Spleen (tissue), 11 donors: ENCODE measurements around the gene APOBEC4. TPM values are rescaled to one million over a fixed set of nuclear protein-coding genes. Genes with fewer than 3 reads are reported as not detected.

Experiments
- DNase-seq: peaks from one replicate; pipeline ENCODE4 v3.0.0-alpha.2; 2020
- H3K27ac ChIP-seq, 8 donors: fragments of 200-600 bp; sonication (generic) in 7 of 8; 1 replicate in 4 of 8; 2 replicates in 4 of 8; pipeline versions ENCODE4 v1.5.0 to v1.8.0; 2016 to 2021; ENCODE audit warnings: inconsistent platforms in 4 of 8, mild to moderate bottlenecking in 4 of 8, moderate library complexity in 1 of 8
- H3K27me3 ChIP-seq, 7 donors: fragments of 200-600 bp; sonication (generic) in 6 of 7; replicated peaks in 1 of 7; 1 replicate in 4 of 7; 2 replicates in 3 of 7; pipeline versions ENCODE4 v1.5.0 to v1.8.0; 2016 to 2021; ENCODE audit warnings: inconsistent platforms in 3 of 7, mild to moderate bottlenecking in 1 of 7
- H3K36me3 ChIP-seq, 6 donors: fragments of 200-600 bp; sonication (generic) in 5 of 6; 1 replicate in 4 of 6; 2 replicates in 2 of 6; pipeline versions ENCODE4 v1.5.0 to v1.8.0; 2016 to 2021; ENCODE audit warnings: inconsistent platforms in 2 of 6
- H3K4me1 ChIP-seq, 6 donors: fragments of 200-600 bp; sonication (generic) in 5 of 6; 1 replicate in 3 of 6; 2 replicates in 3 of 6; pipeline versions ENCODE4 v1.5.0 to v1.8.0; 2016 to 2021; ENCODE audit warnings: inconsistent platforms in 3 of 6
- H3K4me3 ChIP-seq, 8 donors: fragments of 200-600 bp; sonication (generic) in 7 of 8; 1 replicate in 4 of 8; 2 replicates in 4 of 8; pipeline versions ENCODE4 v1.5.0 to v1.8.0; 2016 to 2021; ENCODE audit warnings: inconsistent platforms in 4 of 8, mild to moderate bottlenecking in 4 of 8, moderate library complexity in 2 of 8
- H3K9me3 ChIP-seq, 8 donors: fragments of 200-600 bp; sonication (generic) in 7 of 8; 1 replicate in 4 of 8; 2 replicates in 4 of 8; pipeline versions ENCODE4 v1.5.0 to v1.8.0; 2016 to 2021; ENCODE audit warnings: inconsistent platforms in 4 of 8
- POLR2A ChIP-seq, 3 donors: fragments of 450-650 bp; IDR thresholded peaks; one replicate each; pipeline ENCODE4 v1.5.1; 2017; ENCODE audit warnings: antibody characterized with exemption in 3 of 3, mild to moderate bottlenecking in 1 of 3
- POLR2AphosphoS5 ChIP-seq, 3 donors: sonication (generic); formaldehyde crosslinking; IDR thresholded peaks; one replicate each; pipeline ENCODE4 v1.5.1; 2017; ENCODE audit warnings: antibody characterized with exemption in 3 of 3
- WGBS, 5 donors: extraction: QIAGEN DNeasy Blood & Tissue Kit in 3 of 5; methylation state at CpG; one replicate each; pipeline versions ENCODE4 v1.1.5 to v1.1.7; 2013 to 2018; 5-methylcytosine and 5-hydroxymethylcytosine counted together
- intact Hi-C: fragments of 100-400 bp; cut with DNase I; formaldehyde crosslinking; loops from one replicate; pipeline ENCODE4 v1.15.0; 2023; ENCODE audit warnings: low total_unique reads
- polyA plus RNA-seq, 3 donors: library from polyadenylated mRNA; stranded (reverse); fragments of 200-250 nt; gene quantifications; one replicate each; pipeline ENCODE4 v1.2.1, GENCODE V29; 2013
- total RNA-seq, 7 donors: library from RNA; depleted of rRNA in 3 of 7; stranded (reverse); fragments of >200 nt in 3 of 7; fragmentation: NEBNext Ultra II Directional in 4 of 7; extraction: Animal tissue kit (Norgen Biotek cat#: 25700) in 4 of 7; gene quantifications; one replicate each; pipeline versions ENCODE4 v1.1.0 to v1.2.1, GENCODE V29; 2016 to 2021
- TF ChIP-seq, protein P1 (sequence below), 11 experiments: fragments of 200-600 bp in 7 of 11; fragments of 450-650 bp in 4 of 11; sonication (generic) in 4 of 11; IDR thresholded peaks in 8 of 11; conservative IDR thresholded peaks in 3 of 11; 1 replicate in 7 of 11; 2 replicates in 4 of 11; pipeline versions ENCODE4 v1.4.0 to v1.8.0; 2016 to 2021; ENCODE audit warnings: antibody characterized with exemption in 11 of 11, inconsistent platforms in 4 of 11, mild to moderate bottlenecking in 1 of 11
- donor health status: healthy with polysubstance abuse.
- donor health status: DM: no; HTN: no; CAD: no; lungs with moderate emphysema.
- donor health status: DM: no; HTN: no; CAD: no.
- donor health status: Bipolar disorder and iron deficiency.
- donor health status: healthy.
- donor health status: DM: no; HTN: no; CAD: no.
- donor health status: DM: yes; HTN: yes; CAD: no.

Gene APOBEC4
- total and polyA plus RNA-seq, 10 donors, result not detected

DNA sequence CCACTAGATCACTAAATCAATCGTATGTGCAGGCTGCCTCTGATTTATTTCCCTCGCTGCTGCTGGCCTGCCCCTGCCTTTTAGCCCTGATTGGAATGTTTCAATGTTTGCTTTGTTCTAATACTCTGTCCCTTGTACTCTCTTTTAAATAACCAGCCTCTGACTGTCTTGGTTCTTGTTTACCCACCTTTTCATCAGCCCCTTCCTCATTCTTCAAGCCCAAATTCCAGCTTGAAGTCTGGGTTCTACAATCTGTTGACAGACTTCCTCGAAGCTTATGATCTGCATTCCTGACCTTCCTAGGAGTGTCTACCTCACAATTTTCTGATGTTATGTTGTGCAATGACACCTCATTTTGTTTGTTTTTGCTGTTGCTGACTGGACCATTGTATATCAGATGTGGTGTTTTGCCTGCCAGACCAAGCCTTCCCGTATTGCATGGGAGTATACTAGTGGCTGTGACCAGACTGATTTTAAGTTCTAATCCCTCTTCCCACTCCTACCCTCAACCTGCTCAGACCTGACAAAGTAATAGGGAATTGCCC is 46.6 kb upstream of the APOBEC4 start:
- intact Hi-C loops, result no loop called here
- no peaks in the 10 kb centered on the region for H3K36me3 ChIP-seq
- TF ChIP-seq, protein P1, sequence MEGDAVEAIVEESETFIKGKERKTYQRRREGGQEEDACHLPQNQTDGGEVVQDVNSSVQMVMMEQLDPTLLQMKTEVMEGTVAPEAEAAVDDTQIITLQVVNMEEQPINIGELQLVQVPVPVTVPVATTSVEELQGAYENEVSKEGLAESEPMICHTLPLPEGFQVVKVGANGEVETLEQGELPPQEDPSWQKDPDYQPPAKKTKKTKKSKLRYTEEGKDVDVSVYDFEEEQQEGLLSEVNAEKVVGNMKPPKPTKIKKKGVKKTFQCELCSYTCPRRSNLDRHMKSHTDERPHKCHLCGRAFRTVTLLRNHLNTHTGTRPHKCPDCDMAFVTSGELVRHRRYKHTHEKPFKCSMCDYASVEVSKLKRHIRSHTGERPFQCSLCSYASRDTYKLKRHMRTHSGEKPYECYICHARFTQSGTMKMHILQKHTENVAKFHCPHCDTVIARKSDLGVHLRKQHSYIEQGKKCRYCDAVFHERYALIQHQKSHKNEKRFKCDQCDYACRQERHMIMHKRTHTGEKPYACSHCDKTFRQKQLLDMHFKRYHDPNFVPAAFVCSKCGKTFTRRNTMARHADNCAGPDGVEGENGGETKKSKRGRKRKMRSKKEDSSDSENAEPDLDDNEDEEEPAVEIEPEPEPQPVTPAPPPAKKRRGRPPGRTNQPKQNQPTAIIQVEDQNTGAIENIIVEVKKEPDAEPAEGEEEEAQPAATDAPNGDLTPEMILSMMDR (IDR thresholded peaks at IDR 0.05 in 8 of 11, conservative IDR thresholded peaks at IDR 0.05 in 3 of 11), result no peak
- no peak for TF ChIP-seq POLR2A (IDR thresholded peaks at IDR 0.05)
- TF ChIP-seq POLR2AphosphoS5 (IDR thresholded peaks at IDR 0.05), result no peak

DNA sequence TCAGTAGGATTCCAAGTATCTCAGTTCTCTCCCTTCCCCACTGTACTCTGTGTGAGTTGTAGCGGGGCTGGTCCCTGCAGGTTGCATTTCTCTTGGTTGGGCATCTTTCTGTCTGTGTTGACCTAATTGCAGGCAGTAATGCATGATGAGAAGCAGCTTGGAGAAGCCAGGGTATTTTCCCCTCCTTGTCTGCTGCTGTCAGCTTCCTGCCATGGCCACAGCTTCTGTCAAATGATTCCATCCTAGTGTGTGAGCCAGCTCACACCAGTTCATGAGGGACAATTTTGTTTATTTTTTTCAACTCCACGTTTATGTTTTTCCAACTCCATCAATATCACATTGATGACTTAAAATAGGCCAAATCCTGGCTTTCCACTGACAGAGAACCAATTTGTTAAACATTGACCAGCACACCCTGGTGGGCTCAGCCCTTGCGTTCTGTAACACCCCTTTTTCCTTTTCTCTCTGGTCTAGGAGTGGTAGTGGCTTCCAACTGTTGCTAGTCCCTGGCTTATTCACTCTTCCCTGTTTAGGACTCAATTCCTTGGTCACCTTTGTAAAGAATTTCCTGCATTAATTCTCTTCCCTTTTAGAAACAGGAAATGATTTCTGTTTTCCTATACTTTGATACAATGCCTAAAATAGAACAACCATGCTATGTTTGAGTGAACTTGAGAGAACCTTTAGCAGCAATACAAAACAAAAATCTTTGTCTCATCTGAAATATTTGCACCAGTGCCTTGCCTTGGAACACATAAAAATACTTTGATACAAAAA is 44.9 kb upstream of the APOBEC4 start:
- no peak overlapping the region for H3K4me3 ChIP-seq
- no peaks in the 10 kb centered on the region for H3K27me3 ChIP-seq
- WGBS, 5 donors, result 76 to 92% (median 88%) methylated on average over 3 of the region's 3 CpGs
- H3K4me1 ChIP-seq, result peaks cover 0 to 7% (median 4%) of the 10 kb centered on the region in 6 donors
- intact Hi-C loops, result no loop called here
- no peaks in the 10 kb centered on the region for H3K36me3 ChIP-seq
- no peak overlapping the region for H3K27ac ChIP-seq
- TF ChIP-seq POLR2A (IDR thresholded peaks at IDR 0.05) (no peak), POLR2AphosphoS5 (IDR thresholded peaks at IDR 0.05) (no peak)
- TF ChIP-seq, protein P1 (IDR thresholded peaks at IDR 0.05 in 8 of 11, conservative IDR thresholded peaks at IDR 0.05 in 3 of 11), result no peak
- H3K9me3 ChIP-seq, result no peaks in the 10 kb centered on the region
- no peak for DNase-seq

More for the DNA sequence above, 46.6 kb upstream of the APOBEC4 start:
- 66 to 85% (median 83%) methylated on average over 4 of the region's 4 CpGs for WGBS, 5 donors
- Histone ChIP-seq H3K9me3 (no peaks in the 10 kb centered on the region), H3K4me3 (no peak overlapping the region), H3K27ac (no peak overlapping the region), H3K27me3 (no peaks in the 10 kb centered on the region), H3K4me1 (peaks cover 0 to 7% (median 4%) of the 10 kb centered on the region in 6 donors)
- DNase-seq, result no peak

GRCh38 chr1:183696981-183697380 is 43.9 kb upstream of the APOBEC4 start:
- H3K27ac ChIP-seq, result no peak overlapping the region
- no peak for DNase-seq
- no peaks in the 10 kb centered on the region for H3K27me3 ChIP-seq
- intact Hi-C loops, result no loop called here
- no peak for TF ChIP-seq POLR2A (IDR thresholded peaks at IDR 0.05)
- TF ChIP-seq, protein P1 (IDR thresholded peaks at IDR 0.05 in 8 of 11, conservative IDR thresholded peaks at IDR 0.05 in 3 of 11), result no peak
- no peak for TF ChIP-seq POLR2AphosphoS5 (IDR thresholded peaks at IDR 0.05)
- 59 to 83% (median 73%) methylated on average over 3 of the region's 3 CpGs for whole genome bisulfite sequencing, 5 donors
- no peaks in the 10 kb centered on the region for H3K9me3 ChIP-seq
- no peaks in the 10 kb centered on the region for H3K36me3 ChIP-seq
- H3K4me1 ChIP-seq, result peaks cover 0 to 7% (median 4%) of the 10 kb centered on the region in 6 donors
- no peak overlapping the region for H3K4me3 ChIP-seq

DNA sequence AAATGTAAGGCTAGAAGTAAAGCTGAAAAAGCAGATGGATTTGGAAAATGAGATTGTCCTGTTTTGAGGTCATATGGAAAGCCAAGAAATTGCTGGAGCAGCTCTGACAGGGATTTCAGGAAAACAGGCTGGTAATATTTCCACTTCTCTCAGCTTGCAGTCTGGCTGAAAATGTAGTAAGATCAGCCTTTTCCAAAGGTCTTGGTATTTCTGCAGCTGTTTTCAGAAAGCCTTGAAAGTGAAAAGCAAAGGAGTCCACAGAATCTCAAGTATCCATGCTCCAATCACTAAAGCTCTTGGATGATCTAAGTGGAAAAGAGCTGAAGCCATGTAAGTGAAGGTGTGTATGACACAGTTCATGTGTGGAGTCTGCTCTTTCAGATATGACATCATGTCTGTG is 41.6 kb upstream of the APOBEC4 start:
- Histone ChIP-seq H3K9me3 (no peaks in the 10 kb centered on the region), H3K27me3 (no peaks in the 10 kb centered on the region), H3K27ac (no peak overlapping the region), H3K4me1 (peaks cover 0 to 7% (median 4%) of the 10 kb centered on the region in 6 donors), H3K36me3 (no peaks in the 10 kb centered on the region), H3K4me3 (no peak overlapping the region)
- DNase-seq, result no peak
- TF ChIP-seq POLR2AphosphoS5 (IDR thresholded peaks at IDR 0.05) (no peak), POLR2A (IDR thresholded peaks at IDR 0.05) (no peak)
- TF ChIP-seq, protein P1 (IDR thresholded peaks at IDR 0.05 in 8 of 11, conservative IDR thresholded peaks at IDR 0.05 in 3 of 11), result no peak
- intact Hi-C loops, result no loop called here
